DLD1 (cell line): ENCODE results near the gene CR2.
"Not testable (repeated sequence)": the region's sequence is repeated elsewhere in the genome, so short reads cannot be mapped to it uniquely, and the experiment has no call there.

Experiments used
- in situ Hi-C: cut with HindIII; loops from 2 replicates; pipeline ENCODE4 v1.10.0; 2017; ENCODE audit warnings: low sequenced_read_pairs

The CR2 gene

GRCh38 chr1:207454046-207454964 lies at the start of gene CR2:
CR2 (plus strand) TSS chr1:207454328; CDS start chr1:207454419, 91 bp downstream.
- in situ Hi-C loops, result no loop called here

- in situ Hi-C loops, result loop anchor here (25.0 kb wide), 1 partner anchor 343 kb away; the partner anchor contains the start of genes PFKFB2 and YOD1
These were observed 49.1 kb upstream of the CR2 start for GRCh38 chr1:207404849-207405525.

DNA sequence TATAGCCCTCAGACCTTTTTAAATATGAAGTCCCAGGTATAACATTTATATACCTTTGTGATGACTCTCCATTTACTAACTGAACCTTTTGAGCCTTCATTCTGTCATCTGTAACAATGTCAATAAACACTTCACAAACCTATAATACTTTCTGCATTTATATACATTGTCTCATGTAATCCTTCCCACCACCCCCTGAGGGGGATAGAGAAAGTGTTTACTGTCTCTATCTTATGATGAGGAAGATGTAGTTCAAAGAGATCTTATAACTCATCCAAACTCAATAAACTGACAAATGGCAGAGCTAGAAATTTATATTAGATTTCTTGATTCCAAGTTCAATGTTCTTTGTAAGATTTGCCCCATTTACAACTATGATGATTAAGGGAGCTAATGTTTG lies 48.3 kb upstream of the CR2 start:
- in situ Hi-C loops, result loop anchor here (25.0 kb wide), 1 partner anchor 344 kb away; the partner anchor contains the start of genes PFKFB2 and YOD1

- in situ Hi-C loops, result loop anchor here (25.0 kb wide), 1 partner anchor 345 kb away; the partner anchor contains the start of genes PFKFB2 and YOD1
These were observed 46.4 kb upstream of the CR2 start for GRCh38 chr1:207407655-207408260.

DNA sequence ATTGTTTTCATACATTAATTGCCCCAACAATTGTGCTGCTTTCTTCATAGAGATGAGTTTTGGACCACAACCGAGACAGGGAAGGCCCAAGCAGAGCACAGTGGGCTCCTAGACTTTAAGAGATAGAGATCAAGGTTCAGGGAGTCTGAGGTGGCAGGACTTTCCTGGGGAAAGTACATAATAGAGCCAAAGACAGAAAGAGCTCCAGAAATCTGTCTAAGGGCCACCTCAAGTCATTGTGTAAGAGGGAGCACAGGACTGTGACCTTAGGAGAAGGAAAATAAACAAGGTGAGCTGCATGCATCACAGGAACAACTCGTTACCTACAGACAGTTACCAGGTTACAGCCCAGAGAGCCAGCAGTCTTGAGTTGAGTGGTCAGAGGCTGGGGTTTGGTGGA lies 41.3 kb upstream of the CR2 start:
- in situ Hi-C loops, result loop anchor here (25.0 kb wide), 1 partner anchor 351 kb away; the partner anchor contains the start of genes PFKFB2 and YOD1

- in situ Hi-C loops, result loop anchor here (25.0 kb wide), 1 partner anchor 352 kb away; the partner anchor contains the start of genes PFKFB2 and YOD1
These were observed 39.5 kb upstream of the CR2 start for GRCh38 chr1:207414606-207415108.

GRCh38 chr1:207417076-207417475 lies 37.1 kb upstream of the CR2 start:
- in situ Hi-C loops, result loop anchor here (25.0 kb wide), 1 partner anchor 355 kb away; the partner anchor contains the start of genes PFKFB2 and YOD1

GRCh38 chr1:207418351-207418750 lies 35.8 kb upstream of the CR2 start:
- in situ Hi-C loops, result loop anchor here (25.0 kb wide), 1 partner anchor 356 kb away; the partner anchor contains the start of genes PFKFB2 and YOD1

DNA sequence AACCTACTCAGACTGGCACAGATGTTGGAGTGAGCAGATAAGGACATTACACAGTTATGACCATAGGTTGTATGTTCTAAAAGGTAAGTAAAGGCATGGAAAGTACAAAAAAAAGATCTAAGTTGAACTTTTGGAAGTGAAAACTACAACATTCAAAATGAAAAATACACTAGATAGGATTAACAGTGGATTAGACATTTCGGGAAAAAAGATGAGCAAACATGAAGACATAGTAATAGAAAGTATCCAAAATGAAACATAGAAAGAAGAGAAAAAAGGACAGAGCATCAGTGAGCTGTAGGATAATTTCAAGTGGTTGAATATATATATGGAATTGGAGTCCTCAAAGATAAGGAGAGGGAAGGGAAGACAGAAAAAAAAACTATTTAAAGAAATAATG lies 34.0 kb upstream of the CR2 start:
- in situ Hi-C loops, result loop anchor here (25.0 kb wide), 1 partner anchor 358 kb away; the partner anchor contains the start of genes PFKFB2 and YOD1

GRCh38 chr1:207421078-207421477 lies 33.0 kb upstream of the CR2 start:
- in situ Hi-C loops, result loop anchor here (25.0 kb wide), 1 partner anchor 359 kb away; the partner anchor contains the start of genes PFKFB2 and YOD1

DNA sequence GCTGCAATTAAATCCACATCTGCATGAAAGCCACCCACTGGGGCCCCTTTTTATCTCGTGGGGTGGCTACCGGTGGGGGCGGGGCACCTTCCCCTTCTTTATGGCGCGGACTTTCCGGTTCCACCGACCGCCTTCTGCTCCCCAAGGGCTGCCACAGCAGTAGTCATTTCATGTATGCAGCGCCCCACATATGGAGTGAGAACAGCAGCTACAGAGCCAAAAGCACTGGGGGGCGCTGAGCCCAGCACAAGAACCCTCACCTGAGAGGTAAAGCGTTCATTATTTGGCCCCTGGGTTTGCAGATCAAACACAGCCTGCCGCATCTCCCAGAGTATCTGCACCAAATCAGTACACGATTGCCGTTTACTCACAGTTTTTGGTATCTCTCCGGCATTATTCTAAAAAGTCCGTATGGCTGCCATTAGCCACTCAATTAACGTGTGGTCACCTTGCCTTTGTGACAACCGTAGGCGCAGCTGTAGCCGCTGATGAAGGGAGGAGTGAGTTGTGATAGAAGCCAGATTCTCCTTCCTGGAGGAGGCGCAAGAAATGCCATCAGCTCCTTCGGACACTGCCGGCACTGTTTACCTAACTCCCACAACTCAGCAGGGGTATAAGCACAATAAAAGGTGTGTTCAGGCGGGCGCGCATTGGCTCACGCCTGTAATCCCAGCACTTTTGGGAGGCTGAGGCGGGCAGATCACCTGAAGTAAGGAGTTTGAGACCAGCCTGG lies 30.4 kb upstream of the CR2 start:
- in situ Hi-C loops, result loop anchor here (25.0 kb wide), 1 partner anchor 361 kb away; the partner anchor contains the start of genes PFKFB2 and YOD1

DNA sequence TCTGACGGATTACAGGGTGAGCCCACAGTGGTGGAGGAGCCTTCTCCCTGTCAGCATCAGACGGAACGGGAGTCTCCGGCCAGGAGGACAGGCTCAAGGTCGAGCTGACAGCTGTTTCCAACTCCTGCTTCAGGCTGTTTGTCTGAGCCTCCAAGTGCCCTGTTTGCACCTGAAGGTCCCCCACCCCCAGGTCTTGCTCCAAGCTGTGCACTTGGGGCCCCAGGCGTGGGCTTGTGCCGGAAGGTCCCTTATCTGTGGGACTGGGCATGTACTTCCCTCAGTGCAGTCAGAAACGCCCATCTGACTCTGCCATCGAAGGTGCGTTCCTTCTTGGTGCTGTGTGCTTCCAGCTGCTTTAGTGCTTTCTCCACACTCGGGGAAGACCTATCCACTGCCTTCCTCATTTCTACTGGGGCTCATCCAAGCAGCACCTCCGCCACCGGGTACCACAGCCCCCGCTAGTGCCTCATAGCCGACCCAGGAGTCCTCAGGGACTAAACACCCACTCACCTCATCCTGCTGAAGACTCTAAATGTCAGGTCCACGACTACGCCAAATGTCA lies 29.5 kb upstream of the CR2 start:
- in situ Hi-C loops, result loop anchor here (25.0 kb wide), 1 partner anchor 362 kb away; the partner anchor contains the start of genes PFKFB2 and YOD1

DNA sequence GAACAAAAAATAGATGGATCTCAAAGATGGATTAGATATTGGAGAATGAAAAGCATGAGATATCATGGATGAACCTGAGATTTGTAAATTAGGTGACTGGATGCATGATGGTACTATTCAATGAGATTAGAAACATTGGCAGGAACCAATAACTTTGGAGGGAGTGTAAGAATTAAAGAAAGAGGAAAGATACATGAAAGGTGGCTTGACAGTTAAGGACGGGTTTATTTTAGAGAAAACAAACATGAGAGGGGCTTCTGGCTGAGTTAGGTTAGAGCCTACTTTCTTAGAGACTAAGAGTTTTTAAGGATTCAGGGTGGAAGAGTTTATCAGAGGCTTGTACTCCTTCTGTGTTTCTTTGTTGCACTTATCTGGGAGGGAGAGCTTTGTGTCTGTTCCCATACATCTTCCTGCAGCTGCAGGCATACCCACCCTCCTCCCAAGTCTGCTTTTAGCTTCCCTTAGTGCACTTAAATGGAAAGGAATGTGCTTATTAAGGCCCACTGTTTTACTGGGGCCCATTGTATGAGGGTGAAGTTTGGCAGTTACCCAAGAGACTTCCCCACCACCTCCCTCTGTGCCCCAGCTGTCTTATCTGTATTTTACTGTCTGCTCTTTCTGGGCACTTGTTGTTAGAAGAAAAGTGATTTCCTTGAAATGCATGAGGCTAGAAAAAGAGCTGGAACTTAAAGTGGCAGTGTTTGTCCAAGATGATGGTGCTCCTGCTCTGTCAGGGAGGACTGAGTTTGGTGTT lies 26.1 kb upstream of the CR2 start:
- in situ Hi-C loops, result no loop called here

DNA sequence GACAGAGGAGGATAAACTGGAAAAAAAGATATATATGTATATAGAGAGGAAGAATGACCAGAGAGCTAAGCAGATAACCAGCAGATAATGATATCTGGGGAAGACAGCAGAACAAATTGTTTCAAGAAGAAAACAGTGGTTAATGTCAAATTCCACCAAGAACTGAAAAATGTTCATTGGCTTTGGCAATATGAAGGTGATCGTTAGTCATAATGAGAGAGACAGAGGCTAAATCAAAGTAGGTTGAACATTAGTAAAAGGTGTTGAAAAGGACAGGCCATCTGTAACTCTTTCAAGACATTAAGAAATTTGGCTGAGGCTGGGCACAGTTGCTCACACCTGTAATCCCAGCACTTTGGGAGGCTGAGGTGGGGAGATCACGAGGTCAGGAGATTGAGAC lies 25.3 kb upstream of the CR2 start:
- in situ Hi-C loops, result no loop called here

DNA sequence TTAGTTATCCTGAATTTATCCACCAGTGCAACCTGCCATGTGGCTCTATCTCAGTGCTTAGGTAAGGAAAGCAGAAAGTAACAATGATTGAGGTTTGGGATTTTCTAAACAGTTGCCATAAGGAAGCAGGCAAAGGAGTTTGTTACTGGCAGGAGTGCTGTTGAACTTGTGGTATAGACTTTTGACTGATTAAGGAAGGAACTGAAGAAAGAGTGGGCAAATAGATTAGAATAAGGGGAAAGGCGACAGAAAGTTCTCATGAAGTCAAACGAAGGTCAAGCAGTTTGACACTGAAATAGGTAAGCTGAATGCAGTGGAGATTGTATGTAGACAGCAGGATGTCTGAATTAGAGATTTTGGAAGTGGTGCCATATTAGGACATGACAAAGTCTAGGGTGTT lies 24.2 kb upstream of the CR2 start:
- in situ Hi-C loops, result no loop called here

GRCh38 chr1:207430602-207431001 lies 23.5 kb upstream of the CR2 start:
- in situ Hi-C loops, result no loop called here

- in situ Hi-C loops, result no loop called here
These were observed 22.6 kb upstream of the CR2 start for GRCh38 chr1:207431508-207431907.

DNA sequence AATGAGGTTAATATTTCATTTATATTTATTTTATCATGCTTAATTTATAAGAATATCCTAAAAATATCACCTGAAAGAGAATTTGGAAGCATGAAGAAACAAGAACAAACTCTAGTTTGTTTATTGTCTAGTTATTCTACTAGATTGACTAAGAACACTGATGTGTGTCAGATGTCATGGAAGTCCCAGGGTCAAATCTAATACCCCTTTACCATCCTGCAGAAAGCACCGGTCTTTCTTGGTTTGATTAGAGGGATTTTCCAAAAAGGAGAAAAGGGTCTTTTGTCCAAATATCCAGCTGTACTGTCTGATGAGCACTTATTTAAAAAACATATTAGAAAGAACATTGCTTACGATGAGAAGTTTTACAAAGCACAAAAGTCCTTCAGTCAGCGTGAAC lies 20.7 kb upstream of the CR2 start:
- in situ Hi-C loops, result no loop called here

DNA sequence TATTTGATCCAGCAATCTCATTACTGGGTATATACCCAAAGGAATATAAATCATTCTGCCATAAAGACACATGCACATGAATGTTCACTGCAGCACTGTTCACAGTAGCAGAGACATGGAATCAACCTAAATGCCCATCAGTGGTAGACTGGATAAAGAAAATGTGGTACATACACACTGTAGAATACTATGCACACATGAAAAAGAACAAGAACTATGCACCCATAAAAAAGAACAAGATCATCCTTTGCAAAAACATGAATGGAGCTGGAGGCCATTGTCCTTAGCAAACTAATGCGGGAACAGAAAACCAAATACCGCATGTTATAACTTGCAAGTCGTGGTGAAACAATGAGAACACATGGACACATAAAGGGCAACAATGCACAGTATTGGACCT lies 17.4 kb upstream of the CR2 start:
- in situ Hi-C loops, result not testable (repeated sequence)
